Stimulated activated CD8-positive, alpha-beta memory T cell treated with anti-CD3 and anti-CD28 coated beads, Interleukin-7, amount 100 ng/mL, for 4 hours (primary cell): ENCODE data around the gene FAHD1.
"Not testable (repeated sequence)": the region's sequence is repeated elsewhere in the genome, so short reads cannot be mapped to it uniquely, and the experiment has no call there.

Source experiments
- DNase-seq, 2 donors: peaks; one replicate each; pipeline ENCODE4 v3.0.0-alpha.2; 2020; ENCODE audit warnings: low read depth in 2 of 2

The FAHD1 gene

DNA sequence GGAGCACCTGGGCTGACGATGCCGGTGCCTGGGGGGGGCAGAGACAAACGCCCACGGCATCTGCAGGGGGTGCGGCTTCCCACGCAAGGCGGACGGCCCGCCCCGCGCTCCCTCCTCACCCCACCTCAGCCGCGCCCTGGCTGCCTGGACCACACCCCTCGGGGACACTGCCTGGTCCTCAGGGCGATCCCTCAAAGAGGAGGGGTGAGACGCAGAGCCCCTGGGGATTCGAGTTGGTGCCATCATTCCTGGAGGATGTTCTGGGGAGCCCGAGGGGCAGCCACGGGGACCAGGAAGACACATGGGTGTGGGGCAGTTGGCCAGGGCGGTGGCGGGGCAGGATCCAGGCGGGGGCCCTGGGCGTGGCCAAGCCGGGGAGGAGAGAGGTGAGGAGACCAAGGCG lies 37.4 kb upstream of the FAHD1 start:
- no peak for DNase-seq

DNA sequence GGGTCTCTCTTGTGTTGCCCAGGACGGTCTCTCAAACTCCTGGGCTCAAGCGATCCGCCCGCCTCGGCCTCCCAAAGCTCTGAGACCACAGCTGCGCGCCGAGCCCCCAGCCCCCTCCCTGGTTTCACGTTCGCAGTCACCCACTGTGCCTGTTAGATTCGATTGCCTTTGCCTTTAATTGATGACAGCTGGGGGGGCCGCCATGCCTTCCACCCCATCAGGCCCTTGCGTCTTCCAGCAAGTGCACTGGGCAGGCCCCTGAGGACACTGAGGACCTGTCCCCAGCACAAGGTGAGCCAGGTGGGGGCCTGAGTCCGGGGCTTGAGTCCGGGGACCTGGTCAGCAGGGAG lies 36.8 kb upstream of the FAHD1 start:
- no peak for DNase-seq

DNA sequence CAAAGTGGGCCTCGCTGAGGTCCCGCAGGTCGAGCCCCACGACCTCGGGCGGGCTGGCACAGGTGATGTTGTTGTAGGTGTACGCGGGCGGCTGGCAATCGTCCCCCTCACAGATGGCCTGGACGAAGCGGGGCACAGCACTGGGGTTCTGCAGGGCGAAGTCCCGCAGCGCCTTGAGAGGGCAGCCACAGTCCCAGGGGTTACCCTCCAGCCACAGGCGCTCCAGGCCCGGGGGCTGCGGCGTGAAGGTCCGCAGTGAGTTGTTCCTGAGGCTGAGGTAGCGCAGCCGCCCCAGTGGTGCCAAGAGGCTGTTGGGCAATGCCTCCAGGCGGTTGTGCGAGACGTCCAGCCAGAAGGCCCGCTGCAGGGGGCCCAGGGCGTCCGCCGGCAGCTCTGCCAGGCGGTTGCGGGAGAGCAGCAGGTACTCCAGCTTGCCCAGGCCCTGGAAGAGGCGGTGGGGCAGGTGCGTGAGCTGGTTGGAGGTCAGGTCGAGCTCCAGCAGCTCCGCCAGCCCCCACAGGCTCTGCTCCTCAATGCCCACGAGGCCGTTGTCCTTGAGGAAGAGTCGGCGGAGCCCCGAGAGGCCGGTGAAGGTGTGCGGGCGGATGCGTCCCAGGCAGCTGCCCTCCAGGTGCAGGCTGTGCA lies 36.3 kb upstream of the FAHD1 start:
- DNase-seq: no peak

DNA sequence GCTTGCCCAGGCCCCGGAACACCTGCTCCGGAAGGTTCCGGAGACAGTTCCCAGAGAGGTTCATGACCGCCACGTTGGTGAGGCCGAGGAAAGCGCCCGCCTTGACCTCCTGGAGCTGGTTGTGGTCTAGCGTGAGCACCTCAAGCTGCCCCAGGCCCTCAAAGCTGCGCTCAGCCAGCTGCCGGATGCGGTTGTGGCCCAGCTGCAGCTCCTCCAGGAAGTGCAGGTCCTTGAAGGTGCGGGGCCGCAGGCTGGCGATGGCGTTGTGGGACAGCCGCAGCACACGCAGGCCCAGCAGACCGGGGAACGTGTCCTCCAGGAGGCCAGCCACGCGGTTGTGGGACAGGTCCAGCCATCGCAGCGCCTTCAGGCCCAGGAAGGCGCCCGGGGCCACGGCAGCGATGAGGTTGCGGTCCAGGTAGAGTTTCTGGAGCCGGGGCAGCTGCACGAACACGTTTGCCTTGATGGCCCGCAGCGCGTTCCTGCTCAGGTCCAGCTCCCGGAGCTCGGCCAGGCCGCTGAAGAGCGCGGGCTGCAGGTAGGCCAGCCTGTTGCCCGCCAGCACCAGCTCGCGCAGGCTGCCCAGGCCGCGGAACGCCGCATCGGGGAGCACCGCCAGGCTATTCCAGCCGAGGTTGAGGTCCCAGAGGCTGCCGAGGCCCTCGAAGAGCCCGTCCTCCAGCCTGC lies 35.6 kb upstream of the FAHD1 start:
- DNase-seq: no peak

DNA sequence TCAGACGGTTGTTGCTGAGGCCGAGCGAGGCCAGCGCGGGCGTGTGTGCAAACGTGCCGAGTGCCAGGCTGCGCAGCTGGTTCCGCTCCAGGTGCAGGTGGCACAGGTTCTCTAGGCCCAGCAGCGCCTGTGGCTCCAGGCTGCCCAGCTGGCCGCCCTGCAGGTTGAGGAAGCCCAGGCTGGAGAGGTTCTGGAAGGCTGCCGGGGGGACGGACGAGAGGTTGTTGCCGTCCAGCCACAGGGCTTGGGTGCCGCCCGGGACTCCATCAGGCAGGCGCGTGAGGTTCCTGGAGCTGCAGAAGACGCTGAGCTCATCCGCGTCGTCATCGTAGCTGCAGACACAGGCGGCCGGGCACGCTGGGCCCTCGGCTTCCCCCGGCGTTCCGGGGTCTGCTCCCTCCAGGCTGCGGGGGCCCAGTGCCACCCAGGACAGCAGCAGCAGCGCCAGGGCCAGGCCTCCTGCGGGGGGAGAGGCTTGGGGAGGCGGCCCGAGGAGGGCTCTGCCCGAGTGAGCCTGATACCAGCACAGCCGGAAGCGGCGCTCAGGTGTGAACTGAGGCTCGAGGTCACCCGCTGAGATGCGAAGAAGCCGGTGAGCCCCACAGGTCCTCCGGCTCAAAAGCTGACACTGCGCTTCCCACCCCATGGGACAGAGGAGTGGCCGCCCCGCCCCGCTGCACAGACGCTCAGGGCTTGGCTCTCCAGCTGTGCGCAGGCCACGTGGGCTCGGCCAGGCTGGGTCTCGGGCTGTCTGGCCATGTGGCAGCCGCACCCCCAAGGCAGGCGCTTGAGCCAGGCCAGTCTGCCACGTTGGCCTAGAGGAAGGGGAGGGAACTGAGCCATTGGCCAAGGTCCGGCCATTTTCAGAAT lies 34.8 kb upstream of the FAHD1 start:
- no peak for DNase-seq

DNA sequence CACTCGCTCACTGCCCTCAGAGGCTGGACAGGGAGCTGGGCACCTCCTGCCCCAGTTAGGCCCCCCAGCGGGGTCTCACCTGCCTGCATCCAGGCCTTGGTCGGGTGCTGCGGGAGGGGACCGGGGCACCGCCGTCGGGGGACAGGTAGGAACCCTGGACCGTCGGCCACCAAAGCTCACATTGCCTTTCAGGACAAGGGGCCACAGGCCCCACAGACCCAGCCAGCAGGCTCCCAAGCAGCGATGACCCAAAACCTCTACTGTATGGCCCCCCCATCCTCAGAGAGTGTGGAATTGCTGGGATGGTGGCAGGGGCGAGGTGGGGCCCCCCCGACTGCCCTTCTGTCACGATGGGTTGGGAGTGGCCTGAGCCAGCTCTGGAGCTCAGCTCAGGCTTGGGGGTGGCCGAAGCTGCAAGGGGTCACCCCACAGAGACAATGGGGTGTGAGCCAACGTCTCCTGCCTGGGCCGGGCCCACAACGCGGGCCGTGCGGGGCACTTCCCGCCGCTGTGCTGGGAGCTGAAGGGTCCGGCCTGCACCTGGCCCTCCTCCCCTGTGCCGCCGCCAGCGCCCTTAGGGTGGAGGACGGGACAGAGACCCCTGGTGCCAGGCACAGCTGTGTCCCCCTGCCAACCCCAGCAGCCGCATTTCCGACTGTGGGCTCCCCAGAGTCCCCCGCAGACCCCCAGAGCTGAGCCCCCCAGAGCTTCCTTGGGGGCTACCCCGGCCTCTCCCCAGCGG lies 34.0 kb upstream of the FAHD1 start:
- DNase-seq: no peak

DNA sequence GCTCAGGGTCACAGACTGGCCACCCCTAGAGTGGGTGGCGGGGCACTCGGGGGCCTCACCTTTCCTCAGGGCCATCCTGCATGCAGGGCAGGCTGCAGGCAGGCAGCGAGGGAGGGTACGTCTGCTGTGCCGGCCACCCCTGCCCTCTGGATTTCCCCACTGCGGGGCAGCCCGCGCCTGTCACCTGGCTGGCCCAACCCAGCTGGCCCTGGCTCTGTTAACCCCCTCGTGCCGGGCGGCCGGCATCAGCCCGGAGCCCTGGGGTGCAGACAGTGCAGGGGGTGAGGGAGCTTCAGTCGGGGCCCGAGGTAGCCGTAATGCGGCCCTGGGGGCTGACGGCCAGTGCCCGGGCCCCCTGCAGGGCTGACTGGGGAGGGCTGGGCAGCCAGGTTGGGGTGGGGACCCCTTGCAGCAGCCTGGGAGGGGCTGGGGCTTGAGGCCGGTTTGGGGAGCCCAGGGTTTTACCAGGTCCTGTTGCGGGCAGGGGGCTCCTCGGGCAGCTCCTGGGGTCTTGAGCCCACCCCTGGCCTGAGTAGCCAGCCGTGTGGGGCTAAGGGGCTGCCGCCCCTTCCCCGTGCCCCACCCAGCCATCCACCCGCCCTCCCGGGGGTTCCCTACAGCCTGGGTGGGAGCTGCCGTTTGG lies 33.3 kb upstream of the FAHD1 start, which contains the start of gene IGFALS:
Gene IGFALS, minus strand, starts transcription at position 128 of the 643 bp plus-strand sequence. Its CDS starts 53 bp downstream, at position 75.
- no peak for DNase-seq

DNA sequence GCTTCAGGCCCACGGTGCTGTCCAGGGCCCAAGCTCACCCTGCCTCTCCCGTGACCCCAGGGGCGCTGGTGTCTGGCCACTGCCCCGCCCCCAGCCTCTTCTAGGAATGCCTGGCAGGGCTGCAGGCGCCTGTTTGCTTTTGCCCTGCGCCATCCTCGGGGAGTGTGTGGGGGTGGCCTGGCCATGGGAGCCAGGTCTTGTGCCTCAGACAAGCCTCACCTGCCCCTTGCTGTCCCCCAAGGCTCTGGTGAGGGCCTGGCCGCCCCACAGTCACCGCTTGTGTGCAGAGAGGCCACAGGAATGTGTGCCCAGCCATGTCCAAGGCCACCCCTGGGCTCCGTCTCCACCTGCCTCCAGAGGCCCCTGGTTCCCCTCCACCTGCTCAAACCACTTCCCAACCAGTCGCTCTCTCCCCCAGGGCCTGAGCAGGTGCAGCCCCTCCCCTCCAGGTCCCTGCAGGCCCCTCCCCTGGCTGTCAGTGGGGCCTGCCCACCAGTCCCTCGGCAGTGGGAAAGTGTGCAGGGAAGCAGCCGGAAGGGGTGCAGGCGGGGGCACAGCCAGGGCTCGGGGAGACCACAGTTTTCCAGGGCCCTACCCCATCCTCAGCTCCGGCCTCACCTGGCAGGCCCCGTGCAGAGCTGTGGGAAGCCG lies 32.7 kb upstream of the FAHD1 start:
- DNase-seq: no peak

DNA sequence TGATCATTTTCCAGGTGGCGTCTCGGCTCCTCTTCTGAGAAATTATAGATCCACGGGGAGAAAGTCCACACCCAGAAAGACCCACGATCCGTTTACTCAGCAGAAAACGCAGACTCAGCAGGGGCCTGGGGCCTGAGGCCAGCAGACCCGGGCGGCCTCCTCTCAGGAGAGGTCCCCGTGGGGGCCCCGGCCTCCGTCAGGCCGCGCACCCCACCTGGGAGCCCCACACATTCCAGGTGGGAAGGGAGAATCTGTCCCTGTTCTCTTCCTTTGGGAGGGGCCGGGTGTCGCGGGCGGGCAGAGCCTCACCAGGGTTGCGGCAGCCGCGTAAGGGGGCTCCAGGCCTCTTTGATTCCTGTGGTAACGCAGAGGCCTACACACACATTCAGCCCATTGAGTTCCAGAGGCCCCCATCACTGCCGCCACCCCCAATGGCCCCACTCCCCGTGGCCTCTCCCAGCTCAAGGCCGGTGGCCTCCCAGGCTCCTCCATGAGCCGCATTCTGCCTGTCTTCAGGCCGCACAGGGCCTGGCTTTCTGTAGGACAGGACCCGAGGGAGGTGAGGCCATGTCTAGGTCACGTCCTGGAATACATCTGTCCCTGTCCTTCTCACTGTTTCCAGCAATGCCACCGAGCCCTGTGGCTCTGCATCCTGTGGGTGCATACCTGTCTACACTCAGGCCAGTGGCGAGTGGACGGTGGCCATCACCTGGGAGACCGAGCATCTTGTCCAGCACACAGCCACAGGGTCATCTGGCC lies 31.9 kb upstream of the FAHD1 start:
- no peak for DNase-seq

DNA sequence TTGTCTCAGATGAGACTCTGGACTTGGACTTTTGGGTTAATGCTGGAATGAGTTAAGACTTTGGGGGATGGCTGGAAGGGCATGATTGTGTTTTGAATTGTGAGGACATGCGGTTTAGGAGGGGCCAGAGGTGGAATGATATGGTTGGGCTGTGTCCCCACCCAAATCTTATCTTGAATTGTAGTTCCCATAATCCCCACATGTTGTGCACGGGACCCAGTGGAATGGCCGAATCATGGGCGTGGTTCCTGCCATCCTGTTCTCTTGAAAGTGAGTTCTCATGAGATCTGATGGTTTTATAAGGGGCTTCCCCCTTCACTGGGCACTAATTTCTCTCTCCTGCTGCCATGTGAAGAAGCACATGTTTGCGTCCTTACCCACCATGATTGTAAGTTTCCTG lies 27.7 kb upstream of the FAHD1 start:
- DNase-seq: not testable (repeated sequence)

DNA sequence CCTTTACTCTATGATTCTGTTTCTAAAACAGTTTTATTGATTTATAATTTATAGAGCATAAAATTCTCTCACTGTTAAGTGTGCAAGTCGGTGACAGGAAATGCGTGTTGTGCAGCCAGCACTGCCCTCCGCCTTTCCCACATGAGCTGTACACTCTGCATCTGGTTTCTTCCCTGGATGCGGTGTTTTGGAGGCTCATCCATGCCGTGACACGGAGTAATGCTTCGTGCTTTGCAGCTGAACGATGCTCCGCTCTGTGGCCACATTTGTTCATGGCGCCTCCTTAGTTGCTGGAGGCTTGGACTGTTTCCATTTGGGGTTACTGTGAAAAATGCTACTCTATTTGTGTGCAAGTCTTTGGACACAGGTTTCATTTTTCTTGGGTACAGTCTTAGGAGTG lies 26.3 kb upstream of the FAHD1 start:
- DNase-seq: no peak

DNA sequence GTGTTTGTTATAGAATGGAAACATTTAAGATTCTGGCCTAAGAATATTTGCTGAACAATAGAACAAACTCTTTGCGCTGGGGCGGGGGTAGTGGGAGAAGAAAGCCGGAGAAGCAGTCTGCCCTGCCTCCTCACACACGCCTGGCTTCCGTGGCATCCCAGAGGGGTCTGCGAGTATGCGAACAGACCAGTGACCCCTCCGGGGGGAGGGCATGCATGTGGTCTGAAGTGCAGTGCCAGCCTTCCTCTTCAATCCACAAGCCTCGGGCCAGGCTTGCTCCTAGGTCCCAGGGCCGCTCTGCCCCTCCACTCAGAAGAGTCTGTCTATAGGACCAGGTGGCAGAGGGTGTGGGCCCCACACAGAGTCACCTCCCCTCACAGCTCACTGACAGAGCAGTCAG lies 19.4 kb upstream of the FAHD1 start:
- DNase-seq: no peak

DNA sequence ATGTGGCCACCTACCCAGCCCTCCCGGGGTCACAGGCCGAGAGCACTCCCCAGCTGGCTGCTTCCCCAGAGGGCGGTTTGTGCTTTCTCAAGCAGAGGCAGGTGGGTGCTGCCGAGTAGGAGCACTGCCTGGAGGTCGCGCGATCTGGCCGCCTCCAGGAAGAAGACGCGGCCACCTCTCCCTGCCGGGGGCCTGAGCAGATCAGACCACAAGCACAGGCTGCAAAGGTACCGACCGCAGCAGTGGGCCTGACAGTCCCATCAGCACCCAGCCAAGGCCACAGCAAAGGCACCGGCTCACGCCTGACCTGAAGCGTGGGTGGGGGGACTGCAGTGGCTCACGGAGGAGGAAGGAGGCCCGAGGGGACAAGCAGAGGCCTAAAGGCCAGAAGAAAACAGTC lies 18.3 kb upstream of the FAHD1 start:
- DNase-seq: no peak

DNA sequence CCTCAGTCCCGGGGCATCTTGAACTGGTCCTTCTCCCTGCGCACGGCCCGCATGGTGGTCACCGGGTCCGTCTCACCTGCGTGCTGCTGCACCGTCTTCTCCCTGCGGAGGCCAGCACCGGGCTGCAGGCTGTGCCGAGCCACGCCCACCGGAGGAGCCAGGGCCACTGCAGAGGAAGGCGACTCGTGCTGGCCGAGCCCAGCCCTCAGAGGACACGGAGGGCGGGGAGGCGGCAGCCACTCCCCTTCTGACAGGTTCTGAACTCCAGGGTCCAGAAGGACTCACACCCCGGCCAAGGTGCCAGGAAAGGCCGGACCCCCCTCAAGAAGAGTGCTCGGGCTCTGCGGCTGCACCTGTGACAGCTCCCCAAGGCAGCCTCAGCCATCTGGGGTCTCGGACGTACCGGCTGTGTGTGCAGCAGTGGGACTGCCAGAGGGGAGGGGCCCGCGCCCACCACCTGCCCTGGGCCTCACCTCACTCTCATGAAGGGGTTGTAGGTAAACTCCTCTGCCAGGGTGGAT lies 17.7 kb upstream of the FAHD1 start:
- no peak for DNase-seq

DNA sequence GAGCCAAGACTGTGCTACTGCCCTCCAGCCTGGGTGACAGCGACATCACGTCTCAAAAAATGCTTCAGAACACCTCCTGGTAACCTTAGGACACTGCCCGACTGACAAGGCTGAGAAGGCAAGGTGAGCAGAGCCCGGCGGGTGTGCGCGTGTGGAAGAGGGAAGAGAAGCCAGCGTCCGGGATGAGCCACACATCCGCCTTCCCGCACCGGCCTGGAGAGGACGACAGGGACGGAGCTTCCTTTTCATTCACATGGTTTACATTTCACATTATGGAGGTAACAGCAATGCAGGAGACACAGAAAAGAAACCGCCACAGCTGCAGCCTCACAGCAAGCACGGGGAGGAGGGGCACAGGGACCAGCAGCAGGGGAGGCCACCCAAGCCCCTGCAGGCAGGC lies 16.9 kb upstream of the FAHD1 start:
- DNase-seq: no peak

DNA sequence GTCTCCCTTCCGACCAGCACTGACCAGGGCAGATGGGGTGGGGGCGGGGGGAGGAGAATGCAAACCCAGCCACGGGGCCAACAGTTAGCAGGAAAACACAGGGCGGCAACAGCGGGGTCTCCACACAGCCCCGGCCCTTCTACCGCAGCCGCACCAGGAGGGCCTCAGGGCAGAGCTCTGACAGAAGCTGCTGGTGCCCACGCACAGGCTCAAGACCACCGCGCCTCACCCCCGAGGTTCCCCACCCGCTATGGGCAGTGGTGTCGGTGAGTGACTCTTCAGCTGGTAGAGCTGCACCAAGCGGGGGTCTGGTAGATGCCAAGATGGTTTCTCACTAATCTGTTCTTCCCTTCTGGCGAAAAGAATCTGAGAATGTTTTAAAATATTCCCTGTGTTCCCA lies 16.5 kb upstream of the FAHD1 start:
- DNase-seq: no peak

DNA sequence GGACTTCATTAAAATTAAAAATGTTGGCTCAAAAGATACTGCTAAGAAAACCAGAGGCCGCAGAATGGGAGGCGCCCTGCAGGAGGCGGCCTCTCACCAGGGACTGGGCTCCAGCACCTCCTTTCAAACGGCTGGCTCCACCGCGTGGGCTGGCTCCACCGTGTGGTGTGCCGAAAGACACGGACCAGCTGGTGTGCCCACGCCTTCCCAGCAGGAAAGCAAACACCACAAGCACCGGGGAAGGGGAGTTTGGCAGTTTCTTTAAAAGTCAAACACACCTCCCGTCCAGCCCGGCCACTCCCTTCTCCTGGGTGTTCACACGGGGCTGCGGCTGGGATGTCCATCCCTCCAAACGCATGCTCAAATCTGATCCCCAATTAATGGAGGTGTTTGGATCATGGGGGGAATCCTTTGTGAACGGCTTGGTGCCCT lies 14.3 kb upstream of the FAHD1 start:
- DNase-seq: peak; percentile 5 to 24

DNA sequence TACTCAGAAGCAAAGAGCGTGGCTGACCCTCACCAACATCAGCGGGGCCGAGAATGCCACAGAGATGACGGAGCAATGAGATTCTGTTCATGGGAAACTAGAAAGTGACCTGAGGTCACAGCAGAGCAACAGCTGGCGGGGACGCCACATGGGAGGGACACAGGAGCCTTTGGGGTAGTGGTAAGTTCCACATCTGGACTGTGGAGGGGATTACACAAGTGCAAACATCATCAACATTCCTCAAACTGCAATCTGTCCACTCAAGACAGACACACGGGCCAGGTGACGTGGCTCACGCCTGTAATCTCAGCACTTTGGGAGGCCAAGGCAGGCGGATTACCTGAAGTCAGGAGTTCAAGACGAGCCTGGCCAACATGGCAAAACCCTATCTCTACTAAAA lies 11.5 kb upstream of the FAHD1 start:
- DNase-seq: no peak

DNA sequence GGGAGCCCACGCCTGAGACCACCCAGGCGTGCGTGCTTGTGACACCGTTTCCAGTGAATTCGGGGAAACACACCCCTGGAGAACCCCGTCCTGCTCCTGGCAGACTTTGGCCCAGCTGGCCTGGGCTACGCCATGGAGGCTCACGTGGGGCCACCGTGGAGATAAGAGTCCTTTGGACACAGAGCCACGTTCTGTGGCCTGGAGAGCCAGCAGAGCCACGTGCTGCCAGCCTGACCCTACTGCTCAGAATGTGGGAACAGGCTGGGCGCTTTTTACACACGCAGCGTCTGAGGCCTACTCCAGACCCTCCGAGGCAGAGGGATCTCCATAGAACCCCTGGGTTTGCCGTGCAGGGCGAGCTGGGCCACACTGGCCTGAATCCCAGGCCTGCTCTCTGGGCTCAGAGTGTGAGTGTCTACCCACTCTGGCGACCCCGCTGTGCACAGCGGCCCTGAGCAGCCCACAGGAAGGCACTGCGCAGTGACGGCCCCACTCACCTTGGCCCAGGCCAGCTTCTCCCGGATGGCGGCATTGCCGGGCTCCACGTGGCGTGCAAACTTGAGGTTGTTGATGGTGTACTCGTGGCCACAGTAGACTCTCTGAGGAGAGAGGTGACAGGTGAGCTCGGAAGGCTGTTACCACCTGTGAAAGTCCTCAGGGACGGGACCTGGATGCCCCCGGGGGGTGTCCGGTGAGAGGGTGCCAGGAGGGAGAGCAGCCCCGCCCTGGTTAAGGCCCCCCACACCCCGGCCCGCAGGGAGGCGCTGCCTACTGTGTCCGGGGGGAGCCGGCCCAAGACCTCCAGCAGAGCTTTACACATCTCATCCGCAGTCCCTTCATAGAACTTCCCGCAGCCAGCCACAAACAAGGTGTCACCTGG lies 10.4 kb upstream of the FAHD1 start:
- DNase-seq: no peak
